HepG2 (cell line): ENCODE results near the gene WDR19. TPM values are rescaled to one million over a fixed set of nuclear protein-coding genes. Genes with fewer than 3 reads are reported as not detected.

Source experiments
- AHDC1 ChIP-seq: sonication (generic); formaldehyde crosslinking; IDR thresholded peaks from 2 replicates; pipeline ENCODE4 v1.5.1; 2020; ENCODE audit warnings: mild to moderate bottlenecking, missing genetic modification reagents, borderline replicate concordance
- DR1 ChIP-seq: sonication (generic); formaldehyde crosslinking; IDR thresholded peaks from 2 replicates; pipeline ENCODE4 v1.8.0; 2021; ENCODE audit warnings: mild to moderate bottlenecking, missing genetic modification reagents, inconsistent platforms
- NFIC ChIP-seq: IDR thresholded peaks from 2 replicates; pipeline ENCODE4 v1.6.1; 2012; ENCODE audit warnings: mild to moderate bottlenecking, low read length, inconsistent platforms
- RCOR2 ChIP-seq: IDR thresholded peaks from 2 replicates; pipeline ENCODE4 v1.6.1; 2016; ENCODE audit warnings: missing biosample characterization, missing genetic modification reagents
- RFXAP ChIP-seq: sonication (generic); formaldehyde crosslinking; IDR thresholded peaks from 2 replicates; pipeline ENCODE4 v1.4.0; 2020; ENCODE audit warnings: missing genetic modification reagents, borderline replicate concordance
- SALL1 ChIP-seq: sonication (generic); formaldehyde crosslinking; IDR thresholded peaks from 2 replicates; pipeline ENCODE4 v1.8.0; 2022; ENCODE audit warnings: mild to moderate bottlenecking, missing genetic modification reagents
- SMARCE1 ChIP-seq: fragments of 450-650 bp; IDR thresholded peaks from 2 replicates; pipeline ENCODE4 v1.6.1; 2017; ENCODE audit warnings: borderline replicate concordance
- ZBTB40 ChIP-seq, 2 experiments: fragments of 450-650 bp in 1 of 2; sonication (generic) in 1 of 2; formaldehyde crosslinking in 1 of 2; IDR thresholded peaks; 2 replicates each; pipeline versions ENCODE4 v1.6.1 to v1.8.0; 2016 to 2022; ENCODE audit warnings: antibody characterized with exemption in 1 of 2, mild to moderate bottlenecking in 1 of 2, missing genetic modification reagents in 1 of 2
- ZNF468 ChIP-seq: sonication (generic); formaldehyde crosslinking; IDR thresholded peaks from 2 replicates; pipeline ENCODE4 v1.8.0; 2022; ENCODE audit warnings: mild to moderate bottlenecking, moderate library complexity, missing genetic modification reagents
- ZNF574 ChIP-seq: sonication (generic); formaldehyde crosslinking; IDR thresholded peaks from 2 replicates; pipeline ENCODE4 v1.4.0; 2020; ENCODE audit warnings: missing genetic modification reagents
- polyA plus RNA-seq, 8 experiments: library from polyadenylated mRNA; depleted of rRNA in 3 of 8; stranded (reverse) in 7 of 8; unstranded in 1 of 8; fragments of >200 nt; fragmentation: Illumina TruSeq in 4 of 8; extraction: Trizol in 4 of 8; gene quantifications; 2 replicates each; pipeline versions ENCODE4 v1.2.1 to v1.2.3, GENCODE V29; 2011 to 2016; ENCODE audit warnings: low read depth in 4 of 8, missing spikeins in 1 of 8, mixed read lengths in 1 of 8; ENCODE audit not compliant: insufficient read depth in 1 of 8
- total RNA-seq, 5 experiments: library from RNA; depleted of rRNA; stranded (reverse); fragments of >200 nt; fragmentation: Illumina TruSeq; extraction: Trizol; gene quantifications; 2 replicates each; pipeline ENCODE4 v1.2.3, GENCODE V29; 2016; ENCODE audit warnings: low read depth in 1 of 5

The WDR19 gene
- total and polyA plus RNA-seq, 2 of the 13 experiments (the other 11 are each of a cell fraction or from before 2014, with no cell fraction given), result 22.9 to 34.1 TPM

- peak; percentile 49 for TF ChIP-seq SALL1 (CRISPR knock-in tag)
- TF ChIP-seq NFIC, result no peak
- 0 out of 2 replicates have a peak, but pooled peaks have one; percentile 25 for TF ChIP-seq RCOR2 (CRISPR knock-in tag)
- peak; percentile 45; the same call in 1 of the 2 replicates for TF ChIP-seq DR1 (CRISPR knock-in tag)
- TF ChIP-seq AHDC1 (CRISPR knock-in tag), result no peak
- TF ChIP-seq SMARCE1, result no peak
- TF ChIP-seq RFXAP (CRISPR knock-in tag), result peak; percentile 85; the same call in 1 of the 2 replicates
- peak; percentile 47; the same call in 1 of the 2 replicates for TF ChIP-seq ZNF574 (CRISPR knock-in tag)
- no peak for TF ChIP-seq ZBTB40 (IDR thresholded peaks at IDR 0.05)
- TF ChIP-seq ZBTB40 (CRISPR knock-in tag; IDR thresholded peaks at IDR 0.05), result no peak
- TF ChIP-seq ZNF468 (CRISPR knock-in tag), result no peak
Observed at GRCh38 chr4:39181905-39182638, at the start of gene WDR19 (continued).
